ENCODE results near the gene SLC23A3.

The SLC23A3 gene

DNA sequence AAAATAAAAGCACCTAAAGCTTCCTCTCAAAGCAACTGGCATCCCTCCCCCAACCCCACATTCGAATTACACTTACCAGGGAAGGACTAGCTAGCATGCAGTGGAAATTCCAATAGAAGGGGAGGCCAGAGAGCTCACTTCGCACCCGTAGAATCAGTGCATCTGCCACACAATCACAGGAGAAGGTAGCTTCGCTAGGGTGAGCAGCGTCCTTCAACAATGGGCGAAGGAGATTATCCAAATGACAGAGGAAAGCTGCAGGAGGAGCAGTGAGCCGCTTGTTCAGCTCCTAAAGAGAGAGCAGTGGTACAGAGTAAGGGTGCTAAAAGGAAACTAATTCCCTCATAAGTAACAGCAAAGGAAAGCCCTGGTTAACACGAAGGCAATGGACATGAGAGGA, 12.4 kb downstream of the SLC23A3 start:
- TF ChIP-seq FOXM1 (IDR thresholded peaks at IDR 0.05; ENCODE audit: borderline replicate concordance, low read depth) (no peak), TEAD4 (IDR thresholded peaks at IDR 0.05) (no peak), EGR1 (IDR thresholded peaks at IDR 0.05) (no peak), TCF12 (IDR thresholded peaks at IDR 0.05; ENCODE audit: low read depth) (no peak), ZBTB7A (IDR thresholded peaks at IDR 0.05; ENCODE audit: low read depth) (no peak), TAF1 (IDR thresholded peaks at IDR 0.05; ENCODE audit: low read depth) (no peak), YY1 (IDR thresholded peaks at IDR 0.05; ENCODE audit: low read depth) (no peak), RAD21 (IDR thresholded peaks at IDR 0.05; ENCODE audit: low read depth) (no peak), NFIC (IDR thresholded peaks at IDR 0.05) (no peak), CEBPB (IDR thresholded peaks at IDR 0.05) (no peak), EP300 (IDR thresholded peaks at IDR 0.05; ENCODE audit: borderline replicate concordance) (no peak), CREB1 (IDR thresholded peaks at IDR 0.05; ENCODE audit: low read depth) (no peak)
- TF ChIP-seq, protein P1, sequence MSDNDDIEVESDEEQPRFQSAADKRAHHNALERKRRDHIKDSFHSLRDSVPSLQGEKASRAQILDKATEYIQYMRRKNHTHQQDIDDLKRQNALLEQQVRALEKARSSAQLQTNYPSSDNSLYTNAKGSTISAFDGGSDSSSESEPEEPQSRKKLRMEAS (IDR thresholded peaks at IDR 0.05): no peak
- TF ChIP-seq, protein P2, sequence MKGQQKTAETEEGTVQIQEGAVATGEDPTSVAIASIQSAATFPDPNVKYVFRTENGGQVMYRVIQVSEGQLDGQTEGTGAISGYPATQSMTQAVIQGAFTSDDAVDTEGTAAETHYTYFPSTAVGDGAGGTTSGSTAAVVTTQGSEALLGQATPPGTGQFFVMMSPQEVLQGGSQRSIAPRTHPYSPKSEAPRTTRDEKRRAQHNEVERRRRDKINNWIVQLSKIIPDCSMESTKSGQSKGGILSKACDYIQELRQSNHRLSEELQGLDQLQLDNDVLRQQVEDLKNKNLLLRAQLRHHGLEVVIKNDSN (IDR thresholded peaks at IDR 0.05): no peak
- TF ChIP-seq, protein P3, sequence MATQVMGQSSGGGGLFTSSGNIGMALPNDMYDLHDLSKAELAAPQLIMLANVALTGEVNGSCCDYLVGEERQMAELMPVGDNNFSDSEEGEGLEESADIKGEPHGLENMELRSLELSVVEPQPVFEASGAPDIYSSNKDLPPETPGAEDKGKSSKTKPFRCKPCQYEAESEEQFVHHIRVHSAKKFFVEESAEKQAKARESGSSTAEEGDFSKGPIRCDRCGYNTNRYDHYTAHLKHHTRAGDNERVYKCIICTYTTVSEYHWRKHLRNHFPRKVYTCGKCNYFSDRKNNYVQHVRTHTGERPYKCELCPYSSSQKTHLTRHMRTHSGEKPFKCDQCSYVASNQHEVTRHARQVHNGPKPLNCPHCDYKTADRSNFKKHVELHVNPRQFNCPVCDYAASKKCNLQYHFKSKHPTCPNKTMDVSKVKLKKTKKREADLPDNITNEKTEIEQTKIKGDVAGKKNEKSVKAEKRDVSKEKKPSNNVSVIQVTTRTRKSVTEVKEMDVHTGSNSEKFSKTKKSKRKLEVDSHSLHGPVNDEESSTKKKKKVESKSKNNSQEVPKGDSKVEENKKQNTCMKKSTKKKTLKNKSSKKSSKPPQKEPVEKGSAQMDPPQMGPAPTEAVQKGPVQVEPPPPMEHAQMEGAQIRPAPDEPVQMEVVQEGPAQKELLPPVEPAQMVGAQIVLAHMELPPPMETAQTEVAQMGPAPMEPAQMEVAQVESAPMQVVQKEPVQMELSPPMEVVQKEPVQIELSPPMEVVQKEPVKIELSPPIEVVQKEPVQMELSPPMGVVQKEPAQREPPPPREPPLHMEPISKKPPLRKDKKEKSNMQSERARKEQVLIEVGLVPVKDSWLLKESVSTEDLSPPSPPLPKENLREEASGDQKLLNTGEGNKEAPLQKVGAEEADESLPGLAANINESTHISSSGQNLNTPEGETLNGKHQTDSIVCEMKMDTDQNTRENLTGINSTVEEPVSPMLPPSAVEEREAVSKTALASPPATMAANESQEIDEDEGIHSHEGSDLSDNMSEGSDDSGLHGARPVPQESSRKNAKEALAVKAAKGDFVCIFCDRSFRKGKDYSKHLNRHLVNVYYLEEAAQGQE (IDR thresholded peaks at IDR 0.05; ENCODE audit: low read depth): no peak

DNA sequence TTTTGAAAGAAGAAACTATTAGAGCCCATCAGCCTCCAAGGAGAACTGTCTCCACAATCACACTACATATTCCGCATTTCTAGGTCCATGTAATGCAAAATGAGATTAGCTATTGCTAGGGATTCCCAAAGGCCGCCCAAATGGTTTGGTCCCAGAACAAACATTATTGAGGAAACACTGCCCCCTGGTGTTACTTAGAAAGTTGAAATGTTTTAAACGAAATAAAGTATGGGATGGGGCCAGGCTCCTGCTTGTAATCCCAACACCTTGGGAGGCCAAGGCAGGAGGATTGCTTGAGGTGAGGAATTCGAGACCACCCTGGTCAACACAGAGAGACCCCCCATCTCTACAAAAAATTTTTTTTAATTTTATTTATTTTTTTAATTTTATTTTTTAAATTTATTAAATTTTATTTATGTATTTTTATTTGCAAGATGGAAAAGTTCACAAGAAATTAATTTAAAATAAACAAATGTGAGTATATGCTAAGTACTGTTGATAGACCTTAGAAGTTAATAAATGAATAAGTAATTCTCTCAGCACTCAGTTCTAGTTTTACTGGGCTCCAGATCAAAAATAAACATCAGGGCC, 14.7 kb downstream of the SLC23A3 start:
- TF ChIP-seq CREB1 (IDR thresholded peaks at IDR 0.05; ENCODE audit: low read depth): no peak
- TF ChIP-seq RAD21 (IDR thresholded peaks at IDR 0.05; ENCODE audit: low read depth): peak; percentile 83

DNA sequence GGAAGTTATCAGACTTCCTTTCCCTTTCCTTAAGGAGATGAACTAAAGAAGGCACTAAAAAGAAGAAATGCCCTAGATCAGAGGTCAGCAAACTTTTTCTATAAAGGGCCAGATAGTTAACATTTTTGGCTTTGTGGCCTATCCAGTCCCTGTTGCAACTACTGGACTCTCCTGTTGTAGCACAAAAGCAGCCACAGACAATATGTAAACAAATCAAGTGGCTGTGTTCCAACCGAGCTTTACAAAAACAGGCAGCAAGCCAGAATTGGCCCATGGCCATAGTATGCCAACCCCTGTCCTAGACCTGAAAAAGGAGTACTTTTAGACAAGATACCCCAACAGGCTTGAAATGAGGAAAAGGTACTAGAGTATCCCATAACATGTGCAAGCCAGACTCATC, 20.2 kb downstream of the SLC23A3 start:
- TF ChIP-seq, protein P2 (IDR thresholded peaks at IDR 0.05): no peak
- TF ChIP-seq ZBTB7A (IDR thresholded peaks at IDR 0.05; ENCODE audit: low read depth): no peak
- TF ChIP-seq EGR1 (IDR thresholded peaks at IDR 0.05): no peak
- no peak for TF ChIP-seq CREB1 (IDR thresholded peaks at IDR 0.05; ENCODE audit: low read depth)
- TF ChIP-seq RAD21 (IDR thresholded peaks at IDR 0.05; ENCODE audit: low read depth): no peak

DNA sequence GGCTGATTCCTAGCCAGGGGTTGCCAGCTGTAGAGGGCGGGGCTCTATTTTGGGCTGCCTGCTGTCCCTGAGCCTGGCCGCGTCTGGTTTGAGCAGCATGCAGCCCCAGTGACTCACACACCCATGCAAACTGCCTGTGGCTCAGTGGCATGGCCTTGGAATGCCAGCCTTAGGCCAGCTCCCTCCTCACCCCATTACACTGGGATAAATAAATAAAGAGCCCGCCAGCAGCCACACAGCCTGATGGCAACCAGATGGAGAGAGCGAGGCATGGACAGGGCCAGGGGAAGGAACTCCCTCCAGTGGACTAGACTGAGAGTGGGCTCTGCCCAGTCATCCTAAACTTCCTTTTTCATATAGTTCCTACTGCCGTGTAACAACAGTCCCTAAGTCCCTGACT, 27.5 kb downstream of the SLC23A3 start:
- TF ChIP-seq, protein P2 (IDR thresholded peaks at IDR 0.05): no peak

DNA sequence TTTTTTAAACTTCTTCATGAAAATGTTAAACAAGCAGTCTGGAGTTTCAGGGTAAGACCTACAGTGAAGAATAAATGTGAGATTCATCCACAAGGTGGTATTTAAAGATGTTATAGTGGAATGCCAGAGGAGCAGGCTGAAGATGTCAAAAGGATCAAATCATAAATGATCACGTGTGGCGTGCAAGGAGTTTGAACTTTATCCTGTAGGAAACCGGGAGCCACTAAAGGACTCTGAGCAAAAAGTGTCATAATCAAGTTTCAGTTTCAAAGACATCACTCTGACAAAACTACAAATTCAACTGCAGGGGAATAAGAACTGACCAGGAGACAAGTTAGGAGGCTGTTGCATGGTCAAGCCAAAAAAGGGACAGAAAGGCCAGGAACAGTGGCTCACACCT, 29.1 kb downstream of the SLC23A3 start:
- TF ChIP-seq TAF1 (IDR thresholded peaks at IDR 0.05; ENCODE audit: low read depth) (no peak), FOXM1 (IDR thresholded peaks at IDR 0.05; ENCODE audit: borderline replicate concordance, low read depth) (no peak), CEBPB (IDR thresholded peaks at IDR 0.05) (no peak), TEAD4 (IDR thresholded peaks at IDR 0.05) (no peak), RAD21 (IDR thresholded peaks at IDR 0.05; ENCODE audit: low read depth) (no peak), NFIC (IDR thresholded peaks at IDR 0.05) (no peak), ZBTB7A (IDR thresholded peaks at IDR 0.05; ENCODE audit: low read depth) (no peak), EP300 (IDR thresholded peaks at IDR 0.05; ENCODE audit: borderline replicate concordance) (no peak), TCF12 (IDR thresholded peaks at IDR 0.05; ENCODE audit: low read depth) (no peak)
- TF ChIP-seq, protein P3 (IDR thresholded peaks at IDR 0.05; ENCODE audit: low read depth): no peak
- TF ChIP-seq, protein P1 (IDR thresholded peaks at IDR 0.05): no peak

DNA sequence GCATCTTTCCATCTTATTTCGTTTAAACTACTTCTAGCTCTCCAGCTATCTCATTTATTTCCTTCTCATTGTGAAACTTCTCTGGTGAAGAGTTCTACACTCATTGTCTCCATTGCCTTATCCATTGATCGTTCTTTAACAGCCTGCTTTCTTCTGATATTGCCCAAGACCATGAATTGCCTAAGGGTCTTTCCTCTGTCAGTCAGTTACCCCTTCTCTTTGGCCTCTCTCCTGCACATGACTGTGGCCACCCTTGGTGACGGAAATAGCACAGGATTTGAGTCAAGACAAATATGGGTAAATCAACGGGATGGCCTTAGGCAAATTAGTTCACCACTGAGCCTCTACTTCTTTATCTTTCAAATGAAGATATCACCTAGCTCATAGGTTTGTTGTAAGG, 35.9 kb downstream of the SLC23A3 start:
- TF ChIP-seq RAD21 (IDR thresholded peaks at IDR 0.05; ENCODE audit: low read depth) (no peak), ZBTB7A (IDR thresholded peaks at IDR 0.05; ENCODE audit: low read depth) (no peak), TAF1 (IDR thresholded peaks at IDR 0.05; ENCODE audit: low read depth) (no peak), FOXM1 (IDR thresholded peaks at IDR 0.05; ENCODE audit: borderline replicate concordance, low read depth) (no peak), CEBPB (IDR thresholded peaks at IDR 0.05) (no peak), NFIC (IDR thresholded peaks at IDR 0.05) (no peak), TCF12 (IDR thresholded peaks at IDR 0.05; ENCODE audit: low read depth) (no peak), TEAD4 (IDR thresholded peaks at IDR 0.05) (no peak), CREB1 (IDR thresholded peaks at IDR 0.05; ENCODE audit: low read depth) (no peak), EP300 (IDR thresholded peaks at IDR 0.05; ENCODE audit: borderline replicate concordance) (no peak), YY1 (IDR thresholded peaks at IDR 0.05; ENCODE audit: low read depth) (no peak), EGR1 (IDR thresholded peaks at IDR 0.05) (no peak)
- TF ChIP-seq, protein P1 (IDR thresholded peaks at IDR 0.05): no peak
- TF ChIP-seq, protein P3 (IDR thresholded peaks at IDR 0.05; ENCODE audit: low read depth): no peak
- TF ChIP-seq, protein P2 (IDR thresholded peaks at IDR 0.05): no peak

All from Ishikawa (cell line).